ENCODE results near the gene SFXN4.
"Not testable (repeated sequence)": the region's sequence is repeated elsewhere in the genome, so short reads cannot be mapped to it uniquely, and the experiment has no call there.

Gene SFXN4

GRCh38 chr10:119105155-119105554 is 60.4 kb downstream of the SFXN4 start:
- FAIRE-seq: no peak

- FAIRE-seq: no peak
Observed at GRCh38 chr10:119104654-119105015, 60.9 kb downstream of the SFXN4 start.

GRCh38 chr10:119103903-119104653 is 61.4 kb downstream of the SFXN4 start, which contains the start of gene DENND10:
TSS of gene DENND10 (plus strand) at chr10:119104113. CDS start at chr10:119104143, 30 bp downstream.
- FAIRE-seq: no peak

- FAIRE-seq: no peak
Observed at GRCh38 chr10:119103241-119103902, 62.1 kb downstream of the SFXN4 start.

- no peak for FAIRE-seq
Observed at GRCh38 chr10:119101366-119102098, 64.0 kb downstream of the SFXN4 start.

- FAIRE-seq: no peak
Observed at GRCh38 chr10:119100434-119101238, 64.9 kb downstream of the SFXN4 start.

GRCh38 chr10:119098576-119098975 is 66.9 kb downstream of the SFXN4 start:
- FAIRE-seq: no peak

GRCh38 chr10:119096641-119097415 is 68.7 kb downstream of the SFXN4 start:
- not testable (repeated sequence) for FAIRE-seq

GRCh38 chr10:119095640-119096039 is 69.9 kb downstream of the SFXN4 start:
- FAIRE-seq: no peak

GRCh38 chr10:119090968-119091367 is 74.5 kb downstream of the SFXN4 start:
- no peak for FAIRE-seq

Data from G401.6 (cell line).